HCT116 (cell line): ENCODE data around the gene PIM3.

Experiments used
- ATF3 ChIP-seq: IDR thresholded peaks from 2 replicates; pipeline ENCODE4 v1.6.1; 2012
- CTCF ChIP-seq, 3 experiments: fragments of 200-600 bp in 1 of 3; sonication (generic) in 1 of 3; IDR thresholded peaks in 2 of 3; conservative IDR thresholded peaks in 1 of 3; 2 replicates each; pipeline ENCODE4 v1.5.1; 2012 to 2017; ENCODE audit warnings: low read depth in 2 of 3, low read length in 2 of 3, antibody characterized with exemption in 1 of 3, borderline replicate concordance in 1 of 3, control low read depth in 1 of 3, mild to moderate bottlenecking in 1 of 3, mixed read lengths in 1 of 3, mixed run types in 1 of 3, moderate library complexity in 1 of 3; ENCODE audit not compliant: insufficient read depth in 1 of 3
- EZH2 ChIP-seq: fragments of 200-600 bp; sonication (generic); IDR thresholded peaks from 2 replicates; pipeline ENCODE4 v1.6.1; 2017; ENCODE audit warnings: antibody characterized with exemption, mixed run types
- EZH2phosphoT487 ChIP-seq: fragments of 200-600 bp; IDR thresholded peaks from 2 replicates; pipeline ENCODE4 v1.6.1; 2018; ENCODE audit warnings: antibody characterized with exemption, borderline replicate concordance
- POLR2A ChIP-seq: IDR thresholded peaks from 2 replicates; pipeline ENCODE4 v1.7.0; 2011; ENCODE audit warnings: borderline replicate concordance; ENCODE audit not compliant: insufficient read depth, insufficient read length; ENCODE audit errors: extremely low read depth
- RAD21 ChIP-seq: IDR thresholded peaks from 2 replicates; pipeline ENCODE4 v1.6.1; 2012; ENCODE audit warnings: low read depth, mild to moderate bottlenecking
- SIN3A ChIP-seq: IDR thresholded peaks from 2 replicates; pipeline ENCODE4 v1.6.1; 2012; ENCODE audit warnings: low read depth
- SRF ChIP-seq: IDR thresholded peaks from 2 replicates; pipeline ENCODE4 v1.6.1; 2012; ENCODE audit warnings: low read depth
- TCF7L2 ChIP-seq: IDR thresholded peaks from 2 replicates; pipeline ENCODE4 v1.7.0; 2011; ENCODE audit warnings: borderline replicate concordance, inconsistent platforms; ENCODE audit not compliant: insufficient read depth, insufficient read length; ENCODE audit errors: extremely low read depth

- TF ChIP-seq POLR2A (no peak), CTCF (IDR thresholded peaks at IDR 0.05 in 2 of 3, conservative IDR thresholded peaks at IDR 0.05 in 1 of 3; ENCODE audit: borderline replicate concordance in 1 of 3, insufficient read depth in 1 of 3, low read depth in 2 of 3, low read length in 2 of 3) (no peak), SIN3A (no peak), ATF3 (no peak), RAD21 (no peak), SRF (no peak), EZH2phosphoT487 (no peak), TCF7L2 (no peak), EZH2 (no peak)
These were observed 25.5 kb upstream of the PIM3 start for GRCh38 chr22:49934891-49935557.
